K562 (cell line): ENCODE measurements around the gene WDR90. TPM values are rescaled to one million over a fixed set of nuclear protein-coding genes. Genes with fewer than 3 reads are reported as not detected.

Experiments
- CAMTA2 ChIP-seq: fragments of 250-450 bp; sonication (Bioruptor Pico); conservative IDR thresholded peaks from 2 replicates; pipeline ENCODE4 v1.5.1; 2022
- CBX3 ChIP-seq, 2 experiments: IDR thresholded peaks; 1 replicate in 1 of 2; 2 replicates in 1 of 2; pipeline ENCODE4 v1.6.1; 2012; ENCODE audit warnings: inconsistent platforms in 2 of 2, low read length in 2 of 2, borderline replicate concordance in 1 of 2, control low read depth in 1 of 2
- ELF2 ChIP-seq: fragments of 250-450 bp; sonication (Bioruptor Pico); IDR thresholded peaks from 2 replicates; pipeline ENCODE4 v1.5.0; 2021; ENCODE audit warnings: mild to moderate bottlenecking
- HEY1 ChIP-seq: fragments of 250-450 bp; sonication (Bioruptor Pico); IDR thresholded peaks from 2 replicates; pipeline ENCODE4 v1.5.0; 2020; ENCODE audit warnings: mild to moderate bottlenecking, moderate library complexity, borderline replicate concordance
- HMG20B ChIP-seq: fragments of 250-450 bp; sonication (Bioruptor Pico); IDR thresholded peaks from 2 replicates; pipeline ENCODE4 v1.5.0; 2021; ENCODE audit warnings: mild to moderate bottlenecking
- ILF3 ChIP-seq: fragments of 450-650 bp; IDR thresholded peaks from 2 replicates; pipeline ENCODE4 v1.6.1; 2018; ENCODE audit warnings: antibody characterized with exemption, mild to moderate bottlenecking, moderate library complexity, borderline replicate concordance
- NBN ChIP-seq: fragments of 450-650 bp; IDR thresholded peaks from 2 replicates; pipeline ENCODE4 v1.6.1; 2016; ENCODE audit warnings: low read depth, mild to moderate bottlenecking
- NCOA1 ChIP-seq: fragments of 450-650 bp; IDR thresholded peaks from 2 replicates; pipeline ENCODE4 v1.6.1; 2016; ENCODE audit warnings: low read depth
- NUFIP1 ChIP-seq: fragments of 450-650 bp; IDR thresholded peaks from 2 replicates; pipeline ENCODE4 v1.6.1; 2018; ENCODE audit not compliant: partially characterized antibody
- OTX1 ChIP-seq: fragments of 450-650 bp; formaldehyde crosslinking; IDR thresholded peaks from 2 replicates; pipeline ENCODE4 v1.4.0; 2022; ENCODE audit warnings: mild to moderate bottlenecking
- PHF21A ChIP-seq: fragments of 450-650 bp; IDR thresholded peaks from 2 replicates; pipeline ENCODE4 v1.6.1; 2017; ENCODE audit warnings: low read depth, borderline replicate concordance
- PRDM10 ChIP-seq: fragments of 450-650 bp; IDR thresholded peaks from 2 replicates; pipeline ENCODE4 v1.6.1; 2018; ENCODE audit not compliant: partially characterized antibody
- PTBP1 ChIP-seq: fragments of 200-400 bp; formaldehyde crosslinking; IDR thresholded peaks from 2 replicates; pipeline ENCODE4 v1.6.1; 2017; ENCODE audit warnings: low read depth, low read length
- RNF2 ChIP-seq: sonication (generic); IDR thresholded peaks from 2 replicates; pipeline ENCODE4 v1.6.1; 2016
- SMARCB1 ChIP-seq: IDR thresholded peaks from 2 replicates; pipeline ENCODE4 v1.6.1; 2011; ENCODE audit warnings: improper control_type of control experiment, low read depth; ENCODE audit not compliant: insufficient read length
- STAT6 ChIP-seq: sonication (generic); formaldehyde crosslinking; IDR thresholded peaks from 2 replicates; pipeline ENCODE4 v1.8.1; 2023; ENCODE audit warnings: mild to moderate bottlenecking, missing genetic modification reagents
- XRCC4 ChIP-seq: IDR thresholded peaks from one replicate; pipeline ENCODE4 v1.6.1; 2011; ENCODE audit not compliant: insufficient read depth, insufficient read length; ENCODE audit errors: extremely low read depth
- YBX1 ChIP-seq: fragments of 450-650 bp; IDR thresholded peaks from 2 replicates; pipeline ENCODE4 v1.7.1; 2016; ENCODE audit warnings: mild to moderate bottlenecking
- YY1 ChIP-seq, 3 experiments: IDR thresholded peaks; 2 replicates each; pipeline ENCODE4 v1.6.1; 2011; ENCODE audit warnings: low read length in 2 of 3, mild to moderate bottlenecking in 2 of 3, moderate library complexity in 2 of 3, borderline replicate concordance in 1 of 3, control low read depth in 1 of 3, low read depth in 1 of 3; ENCODE audit not compliant: insufficient read depth in 3 of 3, insufficient replicate concordance in 2 of 3, control insufficient read depth in 1 of 3, insufficient read length in 1 of 3; ENCODE audit errors: extremely low read depth in 1 of 3
- ZNF639 ChIP-seq, 2 experiments: fragments of 200-800 bp in 1 of 2; sonication (Bioruptor generic) in 1 of 2; sonication (generic) in 1 of 2; formaldehyde crosslinking in 1 of 2; IDR thresholded peaks in 1 of 2; conservative IDR thresholded peaks in 1 of 2; 2 replicates each; pipeline versions ENCODE4 v1.5.0 to v1.6.1; 2016 to 2020; ENCODE audit warnings: missing compliant biosample characterization in 1 of 2, missing genetic modification characterization in 1 of 2, missing genetic modification reagents in 1 of 2
- polyA plus RNA-seq, 8 experiments: library from polyadenylated mRNA; depleted of rRNA in 4 of 8; stranded (reverse) in 5 of 8; unstranded in 3 of 8; fragments of >200 nt; fragmentation: Nextera tagmentation in 2 of 8; fragmentation: Illumina TruSeq in 1 of 8; extraction: Ambion mirVana in 2 of 8; extraction: Trizol in 1 of 8; gene quantifications; 2 replicates each; pipeline versions ENCODE4 v1.2.1 to v1.2.3, GENCODE V29; 2011 to 2014; ENCODE audit warnings: inconsistent platforms in 1 of 8, missing spikeins in 1 of 8
- total RNA-seq, 7 experiments: library from RNA; depleted of rRNA in 6 of 7; stranded (reverse); fragments of >200 nt in 6 of 7; fragmentation: Illumina TruSeq in 2 of 7; extraction: Trizol in 2 of 7; gene quantifications; 2 replicates each; pipeline versions ENCODE4 v1.2.1 to v1.2.3, GENCODE V29; 2011 to 2021; ENCODE audit warnings: low replicate concordance in 1 of 7

The WDR90 gene
- total and polyA plus RNA-seq, 9 of the 15 experiments (the other 6 are each of a cell fraction or from before 2014, with no cell fraction given), result 0.44 to 12.6 (median 3.3) TPM

- TF ChIP-seq PRDM10 (no peak), ELF2 (CRISPR knock-in tag) (peak; percentile 76), NCOA1 (no peak), YY1 (IDR thresholded peaks at IDR 0.05; ENCODE audit: borderline replicate concordance in 1 of 3, control insufficient read depth in 1 of 3, extremely low read depth in 1 of 3, insufficient read depth in 3 of 3, insufficient read length in 1 of 3, insufficient replicate concordance in 2 of 3, low read depth in 1 of 3, low read length in 2 of 3) (peak; percentile 76 to 92 (median 89)), HEY1 (CRISPR knock-in tag) (no peak), NUFIP1 (no peak), OTX1 (CRISPR knock-in tag) (no peak), XRCC4 (no peak), RNF2 (peak; percentile 48; the same call in 1 of the 2 replicates), CAMTA2 (CRISPR knock-in tag) (no peak), STAT6 (no peak), HMG20B (CRISPR knock-in tag) (no peak), PHF21A (no peak), YBX1 (no peak), CBX3 (IDR thresholded peaks at IDR 0.05; ENCODE audit: borderline replicate concordance in 1 of 2, low read length in 2 of 2) (no peak; a peak in 1 of 3 replicates), ILF3 (no peak), ZNF639 (CRISPR knock-in tag; conservative IDR thresholded peaks at IDR 0.05 in 1 of 2, IDR thresholded peaks at IDR 0.05 in 1 of 2) (peak in 1 of 2 experiments; percentile 92; a peak in 2 of 4 replicates), SMARCB1 (no peak), NBN (no peak), PTBP1 (no peak)
These were observed 35.1 kb downstream of the WDR90 start, which contains the start of gene JMJD8 (continued) for GRCh38 chr16:684071-684794.
